Measurements from ENCODE around the gene TRPC6. TPM values are rescaled to one million over a fixed set of nuclear protein-coding genes. Genes with fewer than 3 reads are reported as not detected.

TRPC6 gene
- total RNA-seq, 2 donors from 2014 or later = 1.1 to 4.1 TPM

- 0% methylated on average over 1 of the region's 1 CpG for WGBS
- DNase-seq (ENCODE audit: low spot score) = no peak
- intact Hi-C loops (cut with DNase I) = loop anchor here (2.0 kb wide), 1 partner anchor 394 kb away; no protein-coding TSS in a partner anchor
These were observed 127.0 kb downstream of the TRPC6 start for GRCh38 chr11:101456812-101457211.

DNA sequence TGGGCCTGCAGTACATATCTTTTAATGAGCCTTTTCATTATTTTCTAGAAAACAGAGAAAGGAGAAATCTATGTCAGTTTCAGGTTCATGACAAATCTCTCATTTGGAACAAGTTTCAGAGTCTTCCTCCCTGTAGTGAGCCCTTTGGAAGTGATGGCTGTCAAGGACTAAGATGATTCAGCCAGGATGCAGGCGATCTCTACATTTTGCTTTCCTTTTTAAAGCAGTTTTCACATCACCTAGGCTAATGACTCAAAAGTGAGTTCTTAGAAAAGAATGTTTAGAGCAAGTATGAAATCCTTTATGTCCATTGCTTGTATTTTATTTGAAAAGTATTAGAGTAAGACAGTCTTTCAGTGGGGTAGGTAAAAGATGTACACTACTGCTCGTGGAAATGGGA, 130.1 kb downstream of the TRPC6 start:
- TF ChIP-seq, protein P1, sequence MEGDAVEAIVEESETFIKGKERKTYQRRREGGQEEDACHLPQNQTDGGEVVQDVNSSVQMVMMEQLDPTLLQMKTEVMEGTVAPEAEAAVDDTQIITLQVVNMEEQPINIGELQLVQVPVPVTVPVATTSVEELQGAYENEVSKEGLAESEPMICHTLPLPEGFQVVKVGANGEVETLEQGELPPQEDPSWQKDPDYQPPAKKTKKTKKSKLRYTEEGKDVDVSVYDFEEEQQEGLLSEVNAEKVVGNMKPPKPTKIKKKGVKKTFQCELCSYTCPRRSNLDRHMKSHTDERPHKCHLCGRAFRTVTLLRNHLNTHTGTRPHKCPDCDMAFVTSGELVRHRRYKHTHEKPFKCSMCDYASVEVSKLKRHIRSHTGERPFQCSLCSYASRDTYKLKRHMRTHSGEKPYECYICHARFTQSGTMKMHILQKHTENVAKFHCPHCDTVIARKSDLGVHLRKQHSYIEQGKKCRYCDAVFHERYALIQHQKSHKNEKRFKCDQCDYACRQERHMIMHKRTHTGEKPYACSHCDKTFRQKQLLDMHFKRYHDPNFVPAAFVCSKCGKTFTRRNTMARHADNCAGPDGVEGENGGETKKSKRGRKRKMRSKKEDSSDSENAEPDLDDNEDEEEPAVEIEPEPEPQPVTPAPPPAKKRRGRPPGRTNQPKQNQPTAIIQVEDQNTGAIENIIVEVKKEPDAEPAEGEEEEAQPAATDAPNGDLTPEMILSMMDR (IDR thresholded peaks at IDR 0.05) = no peak
- no peak for TF ChIP-seq POLR2A (IDR thresholded peaks at IDR 0.05)
- no peak for TF ChIP-seq POLR2AphosphoS5 (IDR thresholded peaks at IDR 0.05)
- intact Hi-C loops (cut with DNase I) = no loop called here
- Histone ChIP-seq H3K27me3 (replicated peaks; ENCODE audit: insufficient read depth) (no peaks in the 10 kb centered on the region), H3K9me3 (no peaks in the 10 kb centered on the region), H3K36me3 (no peaks in the 10 kb centered on the region), H3K27ac (no peak overlapping the region), H3K4me3 (no peak overlapping the region), H3K4me1 (replicated peaks) (no peaks in the 10 kb centered on the region)
- WGBS = 93% methylated on average over 2 of the region's 2 CpGs
- DNase-seq (ENCODE audit: low spot score) = no peak

More at GRCh38 chr11:101456812-101457211, 127.0 kb downstream of the TRPC6 start:
- H3K4me1 ChIP-seq (replicated peaks) = no peaks in the 10 kb centered on the region
- no peak overlapping the region for H3K27ac ChIP-seq
- no peaks in the 10 kb centered on the region for H3K36me3 ChIP-seq
- TF ChIP-seq, protein P1 (IDR thresholded peaks at IDR 0.05) = peak in 3 of 4 experiments; percentile 30 to 66 (median 64)
- TF ChIP-seq POLR2A (IDR thresholded peaks at IDR 0.05) = no peak
- no peak overlapping the region for H3K4me3 ChIP-seq
- H3K27me3 ChIP-seq (replicated peaks; ENCODE audit: insufficient read depth) = no peaks in the 10 kb centered on the region
- H3K9me3 ChIP-seq = no peaks in the 10 kb centered on the region

GRCh38 chr11:101448881-101449442, 134.8 kb downstream of the TRPC6 start:
- Histone ChIP-seq H3K9me3 (no peaks in the 10 kb centered on the region), H3K4me3 (no peak overlapping the region), H3K36me3 (no peaks in the 10 kb centered on the region), H3K27ac (no peak overlapping the region), H3K27me3 (replicated peaks; ENCODE audit: insufficient read depth) (no peaks in the 10 kb centered on the region), H3K4me1 (replicated peaks) (no peaks in the 10 kb centered on the region)
- WGBS = 87% methylated on average over 5 of the region's 5 CpGs
- intact Hi-C loops (cut with DNase I) = no loop called here
- TF ChIP-seq POLR2AphosphoS5 (IDR thresholded peaks at IDR 0.05) (no peak), POLR2A (IDR thresholded peaks at IDR 0.05) (no peak)
- TF ChIP-seq, protein P1 (IDR thresholded peaks at IDR 0.05) = no peak
- DNase-seq (ENCODE audit: low spot score) = no peak

- Histone ChIP-seq H3K4me3 (no peak overlapping the region), H3K9me3 (no peaks in the 10 kb centered on the region), H3K4me1 (replicated peaks) (no peaks in the 10 kb centered on the region), H3K27me3 (replicated peaks; ENCODE audit: insufficient read depth) (no peaks in the 10 kb centered on the region), H3K27ac (no peak overlapping the region), H3K36me3 (no peaks in the 10 kb centered on the region)
- TF ChIP-seq POLR2A (IDR thresholded peaks at IDR 0.05) = no peak
- TF ChIP-seq POLR2AphosphoS5 (IDR thresholded peaks at IDR 0.05) = no peak
- TF ChIP-seq, protein P1 (IDR thresholded peaks at IDR 0.05) = no peak
- DNase-seq (ENCODE audit: low spot score) = no peak
- intact Hi-C loops (cut with DNase I) = no loop called here
These were observed 137.1 kb downstream of the TRPC6 start for GRCh38 chr11:101446726-101447125.

- Histone ChIP-seq H3K4me1 (replicated peaks) (no peaks in the 10 kb centered on the region), H3K9me3 (no peaks in the 10 kb centered on the region), H3K4me3 (no peak overlapping the region), H3K27ac (no peak overlapping the region), H3K27me3 (replicated peaks; ENCODE audit: insufficient read depth) (no peaks in the 10 kb centered on the region), H3K36me3 (no peaks in the 10 kb centered on the region)
- WGBS = 91% methylated on average over 1 of the region's 1 CpG
- intact Hi-C loops (cut with DNase I) = no loop called here
- no peak for TF ChIP-seq POLR2AphosphoS5 (IDR thresholded peaks at IDR 0.05)
- no peak for TF ChIP-seq POLR2A (IDR thresholded peaks at IDR 0.05)
- TF ChIP-seq, protein P1 (IDR thresholded peaks at IDR 0.05) = no peak
- DNase-seq (ENCODE audit: low spot score) = no peak
These were observed 137.6 kb downstream of the TRPC6 start for GRCh38 chr11:101446238-101446637.

Data from prostate gland (tissue), 2 donors.